Endothelial cell of umbilical vein (primary cell): ENCODE measurements around the gene UBE2F. TPM values are rescaled to one million over a fixed set of nuclear protein-coding genes. Genes with fewer than 3 reads are reported as not detected.

Experiments used
- BruUV-seq: library from RNA; stranded (reverse); fragments of 400-500 nt; replicated peaks from 2 replicates; lab custom pipeline; 2021; lab: Mats Ljungman, UMichigan
- CTCF ChIA-PET: fragments of 300-600, 350-600 bp; sonication (Branson Sonifier 250); formaldehyde crosslinking; loops from one replicate; lab custom pipeline; 2021; ENCODE audit warnings: antibody characterized with exemption, inconsistent platforms; lab: Charles Lee
- POLR2A ChIA-PET: fragments of 300-600, 350-600 bp; sonication (Branson Sonifier 250); formaldehyde crosslinking; loops from one replicate; lab custom pipeline; 2021; ENCODE audit warnings: antibody characterized with exemption, inconsistent platforms; lab: Charles Lee
- DNase-seq: peaks from one replicate; pipeline ENCODE4 v3.0.0-alpha.2; 2011; ENCODE audit warnings: low read depth, low spot score
- FAIRE-seq: peaks from 2 replicates; lab custom pipeline; 2011; peaks lifted over from hg19 to GRCh38; lab: Jason Lieb, UNC
- H2AFZ ChIP-seq: 2 replicates; pipeline ENCODE4 v1.6.0; 2012; ENCODE audit warnings: low read depth, low read length, control low read depth, inconsistent platforms
- H3K27ac ChIP-seq: 2 replicates; pipeline ENCODE4 v1.5.1; 2011; ENCODE audit warnings: low read depth, mild to moderate bottlenecking, control low read depth, low read length, moderate library complexity; ENCODE audit not compliant: insufficient read depth
- H3K27me3 ChIP-seq, 2 experiments: 2 replicates each; pipeline versions ENCODE4 v1.6.0 to v1.6.1; 2011; ENCODE audit warnings: low read length in 2 of 2, mixed read lengths in 1 of 2; ENCODE audit not compliant: control insufficient read depth in 2 of 2, insufficient read depth in 2 of 2
- H3K36me3 ChIP-seq, 2 experiments: 2 replicates in 1 of 2; 3 replicates in 1 of 2; pipeline ENCODE4 v1.5.1; 2011; ENCODE audit warnings: low read length in 2 of 2, mild to moderate bottlenecking in 1 of 2, moderate library complexity in 1 of 2; ENCODE audit not compliant: control insufficient read depth in 2 of 2, insufficient read depth in 2 of 2; ENCODE audit errors: extremely low read depth in 1 of 2
- H3K4me1 ChIP-seq: 3 replicates; pipeline ENCODE4 v1.5.1; 2011; ENCODE audit warnings: mild to moderate bottlenecking, low read length; ENCODE audit not compliant: control insufficient read depth, insufficient read depth; ENCODE audit errors: extremely low read depth
- H3K4me2 ChIP-seq: 2 replicates; pipeline ENCODE4 v1.6.1; 2011; ENCODE audit warnings: low read length, control low read depth, mixed read lengths; ENCODE audit not compliant: insufficient read depth
- H3K4me3 ChIP-seq, 3 experiments: fragments of 200-600 bp in 1 of 3; sonication (generic), shearing (Covaris generic) in 1 of 3; replicated peaks in 1 of 3; 2 replicates each; pipeline ENCODE4 v1.5.1; 2011 to 2016; ENCODE audit warnings: control low read depth in 3 of 3, low read length in 3 of 3, mild to moderate bottlenecking in 2 of 3, inconsistent platforms in 1 of 3, low read depth in 1 of 3, moderate library complexity in 1 of 3; ENCODE audit not compliant: insufficient read depth in 1 of 3
- H3K79me2 ChIP-seq: 2 replicates; pipeline ENCODE4 v1.6.0; 2012; ENCODE audit warnings: low read length, inconsistent platforms; ENCODE audit not compliant: control insufficient read depth, insufficient read depth
- H3K9ac ChIP-seq: replicated peaks from 2 replicates; pipeline ENCODE3; 2011; ENCODE audit warnings: low read length, control low read depth; ENCODE audit not compliant: insufficient read depth; ENCODE audit errors: extremely low read depth
- H3K9me1 ChIP-seq: replicated peaks from 3 replicates; pipeline ENCODE4 v1.6.0; 2011; ENCODE audit warnings: mild to moderate bottlenecking, low read length; ENCODE audit not compliant: control insufficient read depth, insufficient read depth; ENCODE audit errors: extremely low read depth
- H3K9me3 ChIP-seq: replicated peaks from 2 replicates; pipeline ENCODE4 v1.5.1; 2012; ENCODE audit warnings: low read length, inconsistent platforms; ENCODE audit not compliant: control insufficient read depth, insufficient read depth
- H4K20me1 ChIP-seq: replicated peaks from 2 replicates; pipeline ENCODE3; 2011; ENCODE audit warnings: mild to moderate bottlenecking, low read length; ENCODE audit not compliant: control insufficient read depth, insufficient read depth; ENCODE audit errors: extremely low read depth
- GATA2 ChIP-seq: IDR thresholded peaks from 2 replicates; pipeline ENCODE4 v1.7.0; 2011; ENCODE audit warnings: low read depth, mild to moderate bottlenecking, moderate library complexity, mixed read lengths, low read length; ENCODE audit not compliant: insufficient read length, insufficient read depth
- POLR2A ChIP-seq: IDR thresholded peaks from 2 replicates; pipeline ENCODE4 v1.6.1; 2012; ENCODE audit warnings: low read depth, mild to moderate bottlenecking, control low read depth, low read length
- POLR2AphosphoS5 ChIP-seq: IDR thresholded peaks from 2 replicates; pipeline ENCODE4 v1.6.1; 2012; ENCODE audit warnings: low read depth, mild to moderate bottlenecking, control low read depth, low read length, moderate library complexity; ENCODE audit not compliant: insufficient read depth
- dilution Hi-C: fragments of 300-500 bp; cut with MboI; formaldehyde crosslinking; loops from one replicate; pipeline ENCODE4 v1.15.0; 2019; ENCODE audit warnings: low sequenced_read_pairs; ENCODE audit not compliant: extremely low pct_ligation_motif_present
- intact Hi-C: fragments of 100-400 bp; cut with micrococcal nuclease; formaldehyde crosslinking; loops from one replicate; pipeline ENCODE4 v1.10.0; 2022
- polyA plus RNA-seq, 4 experiments: library from polyadenylated mRNA; depleted of rRNA in 3 of 4; stranded (reverse) in 3 of 4; unstranded in 1 of 4; fragments of >200 nt; gene quantifications; 2 replicates each; pipeline versions ENCODE4 v1.2.1 to v1.2.3, GENCODE V29; 2011 to 2012; ENCODE audit warnings: missing spikeins in 1 of 4
- total RNA-seq: library from RNA; stranded (reverse); gene quantifications from 2 replicates; pipeline ENCODE4 v1.2.3, GENCODE V29; 2021

Gene UBE2F
- total and polyA plus RNA-seq, 2 donors (not counting 3 experiments of a cell fraction or from before 2014, with no cell fraction given), result 42.3 to 45.6 TPM

DNA sequence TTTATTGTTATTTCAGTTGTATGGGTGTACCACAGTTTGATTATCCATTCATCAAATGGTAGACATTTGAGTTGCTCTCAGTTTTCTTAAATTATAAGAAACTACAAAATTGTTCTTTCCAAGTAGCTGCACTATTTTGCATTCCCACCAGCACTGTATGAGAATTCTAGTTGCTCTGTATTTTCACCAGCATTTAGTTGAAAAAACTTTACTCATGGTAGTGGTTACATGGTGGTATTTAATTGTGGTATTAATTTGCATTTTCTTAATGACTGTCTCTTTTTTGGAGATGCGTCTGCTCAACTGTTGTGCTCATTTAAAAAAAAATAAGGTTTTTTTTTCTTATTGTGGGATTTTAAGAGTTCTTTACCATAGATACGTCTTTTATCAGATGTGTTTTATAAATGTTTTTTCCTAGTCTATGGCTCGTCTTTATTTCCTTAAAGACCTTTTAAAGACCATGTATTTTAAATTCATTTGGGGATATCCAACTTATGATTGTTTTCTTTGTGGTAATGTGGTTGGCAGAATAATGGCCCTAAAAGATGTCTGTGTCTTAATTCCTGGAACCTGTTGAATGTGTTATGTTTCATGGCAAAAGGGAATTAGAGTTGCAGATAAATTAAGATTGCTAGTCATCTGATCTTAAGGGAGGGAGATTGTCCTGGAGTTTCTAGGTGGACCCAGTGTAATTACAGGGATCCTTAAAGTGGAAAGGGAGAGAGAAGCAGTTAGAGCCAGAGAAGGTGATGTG is 37.4 kb downstream of the UBE2F start:
- no TSS peak for BruUV-seq
- H3K4me2 ChIP-seq, result no peak overlapping the region

DNA sequence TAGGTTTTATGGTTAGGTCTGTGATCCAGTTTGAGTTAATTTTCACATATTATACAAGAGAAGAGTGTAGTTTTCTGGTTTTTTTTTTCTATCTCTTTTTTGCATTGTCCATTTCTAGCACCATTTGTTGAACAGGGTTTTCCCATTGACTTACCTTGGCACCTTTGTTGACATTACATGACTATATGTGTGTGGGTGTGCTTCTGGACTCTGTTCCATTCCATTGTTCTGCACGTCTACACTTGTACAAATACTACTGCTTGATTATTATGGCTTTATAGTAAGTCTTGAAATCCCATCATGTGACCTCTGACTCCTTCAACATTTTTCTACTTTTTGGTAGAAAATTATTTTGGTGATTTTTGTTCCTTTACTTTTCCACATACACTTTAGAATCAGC is 38.7 kb downstream of the UBE2F start:
- H3K4me2 ChIP-seq, result no peak overlapping the region
- H3K36me3 ChIP-seq, result no peaks in the 10 kb centered on the region
- no peak for TF ChIP-seq POLR2AphosphoS5
- no peak for TF ChIP-seq POLR2A
- H3K27me3 ChIP-seq, result no peaks in the 10 kb centered on the region
- ChIA-PET CTCF (no interaction called here), POLR2A (interaction anchor here (0.6 kb wide), 1 partner anchor 226 kb away, joined by 3 read pairs; no protein-coding TSS in a partner anchor)
- H2AFZ ChIP-seq, result no peak overlapping the region
- H3K9ac ChIP-seq, result no peak overlapping the region
- H3K4me1 ChIP-seq, result no peaks in the 10 kb centered on the region
- FAIRE-seq (no peak), DNase-seq (no peak)
- intact Hi-C loops, result no loop called here
- no peak overlapping the region for H3K27ac ChIP-seq
- no peaks in the 10 kb centered on the region for H3K79me2 ChIP-seq
- BruUV-seq, result no TSS peak
- no peak overlapping the region for H3K4me3 ChIP-seq
- no peaks in the 10 kb centered on the region for H3K9me1 ChIP-seq
- dilution Hi-C loops, result no loop called here
- no peaks in the 10 kb centered on the region for H3K9me3 ChIP-seq
- H4K20me1 ChIP-seq, result no peaks in the 10 kb centered on the region

More for the DNA sequence above, 37.4 kb downstream of the UBE2F start:
- Histone ChIP-seq H2AFZ (no peak overlapping the region), H3K4me1 (no peaks in the 10 kb centered on the region), H3K27me3 (no peaks in the 10 kb centered on the region), H3K9me3 (no peaks in the 10 kb centered on the region), H4K20me1 (no peaks in the 10 kb centered on the region), H3K9ac (no peak overlapping the region), H3K36me3 (no peaks in the 10 kb centered on the region), H3K79me2 (no peaks in the 10 kb centered on the region), H3K4me3 (no peak overlapping the region), H3K9me1 (no peaks in the 10 kb centered on the region), H3K27ac (no peak overlapping the region)
- FAIRE-seq, result no peak
- no peak for TF ChIP-seq GATA2
- intact Hi-C loops (no loop called here), dilution Hi-C loops (no loop called here)
- POLR2A ChIA-PET, result no interaction called here
- DNase-seq, result no peak
- CTCF ChIA-PET, result no interaction called here
